ENCODE data around the gene ZNF446.
"Not testable (repeated sequence)": the region's sequence is repeated elsewhere in the genome, so short reads cannot be mapped to it uniquely, and the experiment has no call there.

The ZNF446 gene

GRCh38 chr19:58470837-58471543 lies 5.2 kb upstream of the ZNF446 start:
- not testable (repeated sequence) for DNase-seq

GRCh38 chr19:58471736-58472135 lies 4.4 kb upstream of the ZNF446 start:
- DNase-seq = no peak

GRCh38 chr19:58473775-58474174 lies 2.4 kb upstream of the ZNF446 start:
- DNase-seq = no peak

GRCh38 chr19:58474291-58474996 lies 1.7 kb upstream of the ZNF446 start:
- no peak for DNase-seq

- no peak for DNase-seq
Observed at GRCh38 chr19:58474997-58475713, 997 bp upstream of the ZNF446 start.

- DNase-seq = no peak
Observed at GRCh38 chr19:58476498-58477015, 405 bp downstream of the ZNF446 start.

- no peak for DNase-seq
Observed at GRCh38 chr19:58477130-58477529, 978 bp downstream of the ZNF446 start.

- DNase-seq = no peak
Observed at GRCh38 chr19:58477871-58478270, 1.7 kb downstream of the ZNF446 start.

GRCh38 chr19:58479303-58479702 lies 3.2 kb downstream of the ZNF446 start:
- DNase-seq = no peak

- DNase-seq = no peak
Observed at GRCh38 chr19:58479736-58480480, 3.8 kb downstream of the ZNF446 start.

GRCh38 chr19:58480481-58480830 lies 4.3 kb downstream of the ZNF446 start:
- no peak for DNase-seq

- DNase-seq = no peak
Observed at GRCh38 chr19:58480831-58481230, 4.7 kb downstream of the ZNF446 start.

- no peak for DNase-seq
Observed at GRCh38 chr19:58482372-58482771, 6.2 kb downstream of the ZNF446 start.

GRCh38 chr19:58483776-58484175 lies 7.6 kb downstream of the ZNF446 start:
- DNase-seq = no peak

GRCh38 chr19:58484349-58484748 lies 8.2 kb downstream of the ZNF446 start:
- not testable (repeated sequence) for DNase-seq

- DNase-seq = no peak
Observed at GRCh38 chr19:58491393-58491792, 15.2 kb downstream of the ZNF446 start.

- DNase-seq = no peak
Observed at GRCh38 chr19:58492265-58492664, 16.1 kb downstream of the ZNF446 start.

GRCh38 chr19:58497634-58498170 lies 21.6 kb downstream of the ZNF446 start:
- no peak for DNase-seq

GRCh38 chr19:58498316-58499020 lies 22.3 kb downstream of the ZNF446 start:
- no peak for DNase-seq

GRCh38 chr19:58499021-58499927 lies 23.1 kb downstream of the ZNF446 start:
- peak; percentile 99 to 100 for DNase-seq

- DNase-seq = no peak
Observed at GRCh38 chr19:58500242-58500641, 24.1 kb downstream of the ZNF446 start.
